HepG2 (cell line): ENCODE data around the gene BCAP29. TPM values are rescaled to one million over a fixed set of nuclear protein-coding genes. Genes with fewer than 3 reads are reported as not detected.

Experiments used
- CCDC6 ChIP-seq: sonication (generic); formaldehyde crosslinking; IDR thresholded peaks from 2 replicates; pipeline ENCODE4 v1.8.1; 2022; ENCODE audit warnings: mild to moderate bottlenecking, missing genetic modification reagents, moderate library complexity
- GATAD1 ChIP-seq: IDR thresholded peaks from 2 replicates; pipeline ENCODE4 v1.6.1; 2016; ENCODE audit warnings: missing genetic modification reagents, missing compliant biosample characterization
- HOXA5 ChIP-seq: sonication (generic); formaldehyde crosslinking; IDR thresholded peaks from 2 replicates; pipeline ENCODE4 v1.4.0; 2020; ENCODE audit warnings: missing genetic modification reagents
- KMT2B ChIP-seq: IDR thresholded peaks from 2 replicates; pipeline ENCODE4 v1.6.1; 2016; ENCODE audit warnings: missing genetic modification reagents, missing compliant biosample characterization
- PHF8 ChIP-seq: sonication (generic); formaldehyde crosslinking; IDR thresholded peaks from 2 replicates; pipeline ENCODE4 v1.5.0; 2020; ENCODE audit warnings: missing genetic modification reagents
- POLR2A ChIP-seq, 2 experiments: IDR thresholded peaks; 2 replicates each; pipeline ENCODE4 v1.6.1; 2011; ENCODE audit warnings: low read depth in 2 of 2, low read length in 2 of 2, mild to moderate bottlenecking in 1 of 2, moderate library complexity in 1 of 2; ENCODE audit not compliant: insufficient read depth in 1 of 2
- RBFOX2 ChIP-seq: fragments of 200-400 bp; formaldehyde crosslinking; IDR thresholded peaks from 2 replicates; pipeline ENCODE4 v1.6.1; 2017; ENCODE audit warnings: low read depth, mild to moderate bottlenecking, low read length
- REST ChIP-seq, 2 experiments: IDR thresholded peaks; 2 replicates each; pipeline ENCODE4 v1.6.1; 2011 to 2012; ENCODE audit warnings: low read length in 2 of 2, borderline replicate concordance in 1 of 2, low read depth in 1 of 2, mild to moderate bottlenecking in 1 of 2, moderate library complexity in 1 of 2
- SAP130 ChIP-seq: IDR thresholded peaks from 2 replicates; pipeline ENCODE4 v1.6.1; 2016; ENCODE audit warnings: low read depth
- TCF12 ChIP-seq, 2 experiments: fragments of 450-650 bp in 1 of 2; sonication (generic) in 1 of 2; formaldehyde crosslinking in 1 of 2; IDR thresholded peaks; 2 replicates each; pipeline versions ENCODE4 v1.6.1 to v1.8.0; 2017 to 2022; ENCODE audit warnings: antibody characterized with exemption in 1 of 2, mild to moderate bottlenecking in 1 of 2, missing genetic modification reagents in 1 of 2, moderate library complexity in 1 of 2
- ZFAT ChIP-seq: sonication (generic); formaldehyde crosslinking; conservative IDR thresholded peaks from 2 replicates; pipeline ENCODE4 v1.8.1; 2023; ENCODE audit warnings: missing genetic modification reagents, inconsistent platforms
- ZMAT3 ChIP-seq: sonication (generic); formaldehyde crosslinking; conservative IDR thresholded peaks from 2 replicates; pipeline ENCODE4 v1.7.0; 2021; ENCODE audit warnings: missing genetic modification reagents
- ZNF446 ChIP-seq: sonication (generic); formaldehyde crosslinking; IDR thresholded peaks from 2 replicates; pipeline ENCODE4 v1.5.0; 2020; ENCODE audit warnings: mild to moderate bottlenecking, missing genetic modification reagents
- polyA plus RNA-seq, 8 experiments: library from polyadenylated mRNA; depleted of rRNA in 3 of 8; stranded (reverse) in 7 of 8; unstranded in 1 of 8; fragments of >200 nt; fragmentation: Illumina TruSeq in 4 of 8; extraction: Trizol in 4 of 8; gene quantifications; 2 replicates each; pipeline versions ENCODE4 v1.2.1 to v1.2.3, GENCODE V29; 2011 to 2016; ENCODE audit warnings: low read depth in 4 of 8, missing spikeins in 1 of 8, mixed read lengths in 1 of 8; ENCODE audit not compliant: insufficient read depth in 1 of 8
- total RNA-seq, 5 experiments: library from RNA; depleted of rRNA; stranded (reverse); fragments of >200 nt; fragmentation: Illumina TruSeq; extraction: Trizol; gene quantifications; 2 replicates each; pipeline ENCODE4 v1.2.3, GENCODE V29; 2016; ENCODE audit warnings: low read depth in 1 of 5
- TF ChIP-seq, protein P1 (sequence below): sonication (generic); formaldehyde crosslinking; conservative IDR thresholded peaks from 2 replicates; pipeline ENCODE4 v1.8.0; 2022; ENCODE audit warnings: low read depth, missing genetic modification reagents
- TF ChIP-seq, protein P2 (sequence below): sonication (generic); formaldehyde crosslinking; conservative IDR thresholded peaks from 2 replicates; pipeline ENCODE4 v1.8.1; 2023; ENCODE audit warnings: missing genetic modification reagents
- TF ChIP-seq, protein P3 (sequence below): sonication (generic); formaldehyde crosslinking; IDR thresholded peaks from 2 replicates; pipeline ENCODE4 v1.9.0; 2022; ENCODE audit warnings: missing genetic modification reagents, mild to moderate bottlenecking, borderline replicate concordance
- TF ChIP-seq, protein P4 (sequence below): sonication (generic); formaldehyde crosslinking; IDR thresholded peaks from 2 replicates; pipeline ENCODE4 v1.8.0; 2023; ENCODE audit warnings: mild to moderate bottlenecking, missing genetic modification reagents
- TF ChIP-seq, protein P5 (sequence below): IDR thresholded peaks from 2 replicates; pipeline ENCODE4 v1.6.1; 2018; ENCODE audit warnings: missing genetic modification reagents, mild to moderate bottlenecking, missing compliant biosample characterization

The BCAP29 gene
- total and polyA plus RNA-seq, 2 of the 13 experiments (the other 11 are each of a cell fraction or from before 2014, with no cell fraction given): 15.3 to 35.6 TPM

DNA sequence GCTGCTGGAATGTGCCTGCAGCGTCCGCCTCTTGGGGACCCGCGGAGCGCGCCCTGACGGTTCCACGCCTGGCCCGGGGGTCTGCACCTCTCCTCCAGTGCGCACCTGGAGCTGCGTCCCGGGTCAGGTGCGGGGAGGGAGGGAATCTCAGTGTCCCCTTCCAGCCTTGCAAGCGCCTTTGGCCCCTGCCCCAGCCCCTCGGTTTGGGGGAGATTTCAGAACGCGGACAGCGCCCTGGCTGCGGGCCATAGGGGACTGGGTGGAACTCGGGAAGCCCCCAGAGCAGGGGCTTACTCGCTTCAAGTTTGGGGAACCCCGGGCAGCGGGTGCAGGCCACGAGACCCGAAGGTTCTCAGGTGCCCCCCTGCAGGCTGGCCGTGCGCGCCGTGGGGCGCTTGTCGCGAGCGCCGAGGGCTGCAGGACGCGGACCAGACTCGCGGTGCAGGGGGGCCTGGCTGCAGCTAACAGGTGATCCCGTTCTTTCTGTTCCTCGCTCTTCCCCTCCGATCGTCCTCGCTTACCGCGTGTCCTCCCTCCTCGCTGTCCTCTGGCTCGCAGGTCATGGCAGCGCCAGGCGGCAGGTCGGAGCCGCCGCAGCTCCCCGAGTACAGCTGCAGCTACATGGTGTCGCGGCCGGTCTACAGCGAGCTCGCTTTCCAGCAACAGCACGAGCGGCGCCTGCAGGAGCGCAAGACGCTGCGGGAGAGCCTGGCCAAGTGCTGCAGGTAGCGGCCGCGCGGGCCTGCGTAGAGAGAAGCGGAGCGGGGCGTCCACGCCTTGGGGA lies 81.2 kb downstream of the BCAP29 start (continued):
- no peak for TF ChIP-seq ZNF446
- TF ChIP-seq, protein P1, sequence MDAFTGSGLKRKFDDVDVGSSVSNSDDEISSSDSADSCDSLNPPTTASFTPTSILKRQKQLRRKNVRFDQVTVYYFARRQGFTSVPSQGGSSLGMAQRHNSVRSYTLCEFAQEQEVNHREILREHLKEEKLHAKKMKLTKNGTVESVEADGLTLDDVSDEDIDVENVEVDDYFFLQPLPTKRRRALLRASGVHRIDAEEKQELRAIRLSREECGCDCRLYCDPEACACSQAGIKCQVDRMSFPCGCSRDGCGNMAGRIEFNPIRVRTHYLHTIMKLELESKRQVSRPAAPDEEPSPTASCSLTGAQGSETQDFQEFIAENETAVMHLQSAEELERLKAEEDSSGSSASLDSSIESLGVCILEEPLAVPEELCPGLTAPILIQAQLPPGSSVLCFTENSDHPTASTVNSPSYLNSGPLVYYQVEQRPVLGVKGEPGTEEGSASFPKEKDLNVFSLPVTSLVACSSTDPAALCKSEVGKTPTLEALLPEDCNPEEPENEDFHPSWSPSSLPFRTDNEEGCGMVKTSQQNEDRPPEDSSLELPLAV (CRISPR knock-in tag): no peak
- TF ChIP-seq, protein P2, sequence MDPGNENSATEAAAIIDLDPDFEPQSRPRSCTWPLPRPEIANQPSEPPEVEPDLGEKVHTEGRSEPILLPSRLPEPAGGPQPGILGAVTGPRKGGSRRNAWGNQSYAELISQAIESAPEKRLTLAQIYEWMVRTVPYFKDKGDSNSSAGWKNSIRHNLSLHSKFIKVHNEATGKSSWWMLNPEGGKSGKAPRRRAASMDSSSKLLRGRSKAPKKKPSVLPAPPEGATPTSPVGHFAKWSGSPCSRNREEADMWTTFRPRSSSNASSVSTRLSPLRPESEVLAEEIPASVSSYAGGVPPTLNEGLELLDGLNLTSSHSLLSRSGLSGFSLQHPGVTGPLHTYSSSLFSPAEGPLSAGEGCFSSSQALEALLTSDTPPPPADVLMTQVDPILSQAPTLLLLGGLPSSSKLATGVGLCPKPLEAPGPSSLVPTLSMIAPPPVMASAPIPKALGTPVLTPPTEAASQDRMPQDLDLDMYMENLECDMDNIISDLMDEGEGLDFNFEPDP (CRISPR knock-in tag): no peak
- TF ChIP-seq TCF12 (IDR thresholded peaks at IDR 0.05): no peak
- 0 out of 2 replicates have a peak, but pooled peaks have one; percentile 21 for TF ChIP-seq TCF12 (CRISPR knock-in tag; IDR thresholded peaks at IDR 0.05)
- no peak for TF ChIP-seq RBFOX2
- peak; percentile 42 to 90 for TF ChIP-seq REST (IDR thresholded peaks at IDR 0.05; ENCODE audit: borderline replicate concordance in 1 of 2, low read depth in 1 of 2, low read length in 2 of 2)
- no peak for TF ChIP-seq ZMAT3
- TF ChIP-seq, protein P3, sequence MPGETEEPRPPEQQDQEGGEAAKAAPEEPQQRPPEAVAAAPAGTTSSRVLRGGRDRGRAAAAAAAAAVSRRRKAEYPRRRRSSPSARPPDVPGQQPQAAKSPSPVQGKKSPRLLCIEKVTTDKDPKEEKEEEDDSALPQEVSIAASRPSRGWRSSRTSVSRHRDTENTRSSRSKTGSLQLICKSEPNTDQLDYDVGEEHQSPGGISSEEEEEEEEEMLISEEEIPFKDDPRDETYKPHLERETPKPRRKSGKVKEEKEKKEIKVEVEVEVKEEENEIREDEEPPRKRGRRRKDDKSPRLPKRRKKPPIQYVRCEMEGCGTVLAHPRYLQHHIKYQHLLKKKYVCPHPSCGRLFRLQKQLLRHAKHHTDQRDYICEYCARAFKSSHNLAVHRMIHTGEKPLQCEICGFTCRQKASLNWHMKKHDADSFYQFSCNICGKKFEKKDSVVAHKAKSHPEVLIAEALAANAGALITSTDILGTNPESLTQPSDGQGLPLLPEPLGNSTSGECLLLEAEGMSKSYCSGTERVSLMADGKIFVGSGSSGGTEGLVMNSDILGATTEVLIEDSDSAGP (CRISPR knock-in tag): peak; percentile 61
- TF ChIP-seq, protein P4, sequence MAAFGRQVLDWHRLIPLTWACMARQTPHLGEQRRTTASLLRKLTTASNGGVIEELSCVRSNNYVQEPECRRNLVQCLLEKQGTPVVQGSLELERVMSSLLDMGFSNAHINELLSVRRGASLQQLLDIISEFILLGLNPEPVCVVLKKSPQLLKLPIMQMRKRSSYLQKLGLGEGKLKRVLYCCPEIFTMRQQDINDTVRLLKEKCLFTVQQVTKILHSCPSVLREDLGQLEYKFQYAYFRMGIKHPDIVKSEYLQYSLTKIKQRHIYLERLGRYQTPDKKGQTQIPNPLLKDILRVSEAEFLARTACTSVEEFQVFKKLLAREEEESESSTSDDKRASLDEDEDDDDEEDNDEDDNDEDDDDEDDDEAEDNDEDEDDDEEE: 0 out of 2 replicates have a peak, but pooled peaks have one; percentile 33
- TF ChIP-seq GATAD1 (CRISPR knock-in tag): no peak
- 0 out of 2 replicates have a peak, but pooled peaks have one; percentile 26 for TF ChIP-seq PHF8 (CRISPR knock-in tag)
- TF ChIP-seq, protein P5, sequence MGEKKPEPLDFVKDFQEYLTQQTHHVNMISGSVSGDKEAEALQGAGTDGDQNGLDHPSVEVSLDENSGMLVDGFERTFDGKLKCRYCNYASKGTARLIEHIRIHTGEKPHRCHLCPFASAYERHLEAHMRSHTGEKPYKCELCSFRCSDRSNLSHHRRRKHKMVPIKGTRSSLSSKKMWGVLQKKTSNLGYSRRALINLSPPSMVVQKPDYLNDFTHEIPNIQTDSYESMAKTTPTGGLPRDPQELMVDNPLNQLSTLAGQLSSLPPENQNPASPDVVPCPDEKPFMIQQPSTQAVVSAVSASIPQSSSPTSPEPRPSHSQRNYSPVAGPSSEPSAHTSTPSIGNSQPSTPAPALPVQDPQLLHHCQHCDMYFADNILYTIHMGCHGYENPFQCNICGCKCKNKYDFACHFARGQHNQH (CRISPR knock-in tag): no peak
- TF ChIP-seq HOXA5 (CRISPR knock-in tag): peak; percentile 33; the same call in 1 of the 2 replicates
- 0 out of 2 replicates have a peak, but pooled peaks have one; percentile 52 for TF ChIP-seq CCDC6 (CRISPR knock-in tag)
- TF ChIP-seq POLR2A (IDR thresholded peaks at IDR 0.05; ENCODE audit: insufficient read depth in 1 of 2, low read depth in 2 of 2, low read length in 2 of 2): no peak
- peak; percentile 28; the same call in 1 of the 2 replicates for TF ChIP-seq SAP130 (CRISPR knock-in tag)
- no peak for TF ChIP-seq ZFAT (CRISPR knock-in tag)
- TF ChIP-seq KMT2B (CRISPR knock-in tag): no peak
